ENCODE results near the gene PRSS16.

PRSS16 gene

GRCh38 chr6:27248783-27249182 is 1.3 kb downstream of the PRSS16 start:
- Histone ChIP-seq H3K4me3 (ENCODE audit: insufficient read depth, low read length, poor library complexity, severe bottlenecking) (no peak overlapping the region), H3K9me3 (ENCODE audit: insufficient read depth, low read length) (no peaks in the 10 kb centered on the region), H4K20me1 (ENCODE audit: low read depth, low read length) (no peaks in the 10 kb centered on the region), H3K27me3 (ENCODE audit: low read length) (no peaks in the 10 kb centered on the region), H3K4me2 (ENCODE audit: low read depth, low read length, poor library complexity, severe bottlenecking) (no peak overlapping the region), H3K9ac (ENCODE audit: low read length) (no peak overlapping the region), H3K27ac (ENCODE audit: low read depth, low read length) (no peak overlapping the region), H3K79me2 (ENCODE audit: insufficient read depth, low read length) (no peaks in the 10 kb centered on the region), H2AFZ (ENCODE audit: low read depth, low read length, severe bottlenecking) (no peak overlapping the region), H3F3A (ENCODE audit: insufficient read depth) (0 out of 2 replicates have a peak, but pooled peaks cover 13% of the 10 kb centered on the region), H3K36me3 (ENCODE audit: low read length) (no peaks in the 10 kb centered on the region), H3K9me2 (replicated peaks; ENCODE audit: insufficient read depth, low read length) (no peaks in the 10 kb centered on the region)
- TF ChIP-seq CTCF (IDR thresholded peaks at IDR 0.05; ENCODE audit: insufficient read depth, low read length, poor library complexity, severe bottlenecking) (no peak), EZH2phosphoT487 (conservative IDR thresholded peaks at IDR 0.05; ENCODE audit: low read length) (no peak)

- no peaks in the 10 kb centered on the region for H3K36me3 ChIP-seq (ENCODE audit: low read length)
- no peaks in the 10 kb centered on the region for H4K20me1 ChIP-seq (ENCODE audit: low read depth, low read length)
- peak overlapping the region; percentile 61 for H3K4me2 ChIP-seq (ENCODE audit: low read depth, low read length, poor library complexity, severe bottlenecking)
- H3K4me3 ChIP-seq (ENCODE audit: insufficient read depth, low read length, poor library complexity, severe bottlenecking), result peak overlapping the region; percentile 88
- TF ChIP-seq EZH2phosphoT487 (conservative IDR thresholded peaks at IDR 0.05; ENCODE audit: low read length) (no peak), CTCF (IDR thresholded peaks at IDR 0.05; ENCODE audit: insufficient read depth, low read length, poor library complexity, severe bottlenecking) (no peak)
- H3F3A ChIP-seq (ENCODE audit: insufficient read depth), result 0 out of 2 replicates have a peak, but pooled peaks cover 13% of the 10 kb centered on the region
- no peaks in the 10 kb centered on the region for H3K9me2 ChIP-seq (replicated peaks; ENCODE audit: insufficient read depth, low read length)
- H3K9ac ChIP-seq (ENCODE audit: low read length), result peak overlapping the region; percentile 72
- H2AFZ ChIP-seq (ENCODE audit: low read depth, low read length, severe bottlenecking), result peak overlapping the region; percentile 100
- no peaks in the 10 kb centered on the region for H3K9me3 ChIP-seq (ENCODE audit: insufficient read depth, low read length)
- no peak overlapping the region for H3K27ac ChIP-seq (ENCODE audit: low read depth, low read length)
- no peaks in the 10 kb centered on the region for H3K79me2 ChIP-seq (ENCODE audit: insufficient read depth, low read length)
- H3K27me3 ChIP-seq (ENCODE audit: low read length), result no peaks in the 10 kb centered on the region
These were observed 3.0 kb downstream of the PRSS16 start for GRCh38 chr6:27250277-27251111.

GRCh38 chr6:27251112-27251605 is 3.7 kb downstream of the PRSS16 start:
- H3K27me3 ChIP-seq (ENCODE audit: low read length), result no peaks in the 10 kb centered on the region
- H3K27ac ChIP-seq (ENCODE audit: low read depth, low read length), result peak overlapping the region; percentile 33
- H3K9me2 ChIP-seq (replicated peaks; ENCODE audit: insufficient read depth, low read length), result no peaks in the 10 kb centered on the region
- H3K9me3 ChIP-seq (ENCODE audit: insufficient read depth, low read length), result no peaks in the 10 kb centered on the region
- H4K20me1 ChIP-seq (ENCODE audit: low read depth, low read length), result no peaks in the 10 kb centered on the region
- H3K4me3 ChIP-seq (ENCODE audit: insufficient read depth, low read length, poor library complexity, severe bottlenecking), result peak overlapping the region; percentile 88
- H3K9ac ChIP-seq (ENCODE audit: low read length), result peak overlapping the region; percentile 72
- no peaks in the 10 kb centered on the region for H3K36me3 ChIP-seq (ENCODE audit: low read length)
- H3F3A ChIP-seq (ENCODE audit: insufficient read depth), result 0 out of 2 replicates have a peak, but pooled peaks cover 13% of the 10 kb centered on the region
- no peaks in the 10 kb centered on the region for H3K79me2 ChIP-seq (ENCODE audit: insufficient read depth, low read length)
- TF ChIP-seq EZH2phosphoT487 (conservative IDR thresholded peaks at IDR 0.05; ENCODE audit: low read length), result no peak
- no peak for TF ChIP-seq CTCF (IDR thresholded peaks at IDR 0.05; ENCODE audit: insufficient read depth, low read length, poor library complexity, severe bottlenecking)
- H3K4me2 ChIP-seq (ENCODE audit: low read depth, low read length, poor library complexity, severe bottlenecking), result peak overlapping the region; percentile 61
- H2AFZ ChIP-seq (ENCODE audit: low read depth, low read length, severe bottlenecking), result peak overlapping the region; percentile 100
